ENCODE data around the gene SUCLG2.
A peak's percentile ranks its signal among the peaks of the same experiment; 100 is the strongest.

Gene SUCLG2

GRCh38 chr3:67654099-67654843, at the start of gene SUCLG2:
Gene SUCLG2 (minus strand): TSS chr3:67654612. CDS start chr3:67654586, 26 bp downstream.
- Histone ChIP-seq H4K20me1 (ENCODE audit: insufficient read depth, low read length) (no peaks in the 10 kb centered on the region), H3K4me2 (ENCODE audit: low read depth, low read length) (peak within 1 kb of the TSS; percentile 83), H3K27ac (ENCODE audit: low read length) (peak within 1 kb of the TSS; percentile 76), H3K36me3 (replicated peaks; ENCODE audit: insufficient read depth, low read length) (no peaks in the 10 kb centered on the region), H2AFZ (ENCODE audit: low read length) (peak within 1 kb of the TSS; percentile 94), H3K4me1 (ENCODE audit: low read length) (peaks cover 4% of the 10 kb centered on the region), H3K4me3 (ENCODE audit: low read length) (peak within 1 kb of the TSS; percentile 77), H3F3A (ENCODE audit: insufficient read depth, low read length) (0 out of 2 replicates have a peak, but pooled peaks cover 5% of the 10 kb centered on the region), H3K9me2 (replicated peaks; ENCODE audit: insufficient read depth, low read length) (no peaks in the 10 kb centered on the region), H3K27me3 (replicated peaks; ENCODE audit: insufficient read depth, low read length) (no peaks in the 10 kb centered on the region), H3K79me2 (ENCODE audit: low read length) (peaks cover 45% of the 10 kb centered on the region), H3K9me3 (replicated peaks; ENCODE audit: insufficient read depth, low read length) (no peaks in the 10 kb centered on the region), H3K9ac (ENCODE audit: low read length) (peak within 1 kb of the TSS; percentile 90)
- DNase-seq: peak; percentile 88
- TF ChIP-seq CTCF (IDR thresholded peaks at IDR 0.05; ENCODE audit: low read length) (0 out of 2 replicates have a peak, but pooled peaks have one; percentile 5), EZH2phosphoT487 (IDR thresholded peaks at IDR 0.05; ENCODE audit: low read length) (no peak)

GRCh38 chr3:67700596-67700995, 46.2 kb upstream of the SUCLG2 start:
- no peak overlapping the region for H2AFZ ChIP-seq (ENCODE audit: low read length)
- H3K4me1 ChIP-seq (ENCODE audit: low read length): no peaks in the 10 kb centered on the region
- no peaks in the 10 kb centered on the region for H3K79me2 ChIP-seq (ENCODE audit: low read length)
- no peaks in the 10 kb centered on the region for H3K9me3 ChIP-seq (replicated peaks; ENCODE audit: insufficient read depth, low read length)
- no peak overlapping the region for H3K4me2 ChIP-seq (ENCODE audit: low read depth, low read length)
- H3K36me3 ChIP-seq (replicated peaks; ENCODE audit: insufficient read depth, low read length): no peaks in the 10 kb centered on the region
- no peaks in the 10 kb centered on the region for H3F3A ChIP-seq (ENCODE audit: insufficient read depth, low read length)
- no peak for DNase-seq
- H3K9me2 ChIP-seq (replicated peaks; ENCODE audit: insufficient read depth, low read length): no peaks in the 10 kb centered on the region
- no peaks in the 10 kb centered on the region for H3K27me3 ChIP-seq (replicated peaks; ENCODE audit: insufficient read depth, low read length)
- TF ChIP-seq EZH2phosphoT487 (IDR thresholded peaks at IDR 0.05; ENCODE audit: low read length) (no peak), EZH2 (optimal IDR thresholded peaks at IDR 0.05; ENCODE audit: low read depth, low read length) (no peak), CTCF (IDR thresholded peaks at IDR 0.05; ENCODE audit: low read length) (no peak)
- H3K4me3 ChIP-seq (ENCODE audit: low read length): no peak overlapping the region
- H3K9ac ChIP-seq (ENCODE audit: low read length): no peak overlapping the region
- no peak overlapping the region for H3K27ac ChIP-seq (ENCODE audit: low read length)
- H4K20me1 ChIP-seq (ENCODE audit: insufficient read depth, low read length): no peaks in the 10 kb centered on the region

GRCh38 chr3:67699882-67700281, 45.5 kb upstream of the SUCLG2 start:
- Histone ChIP-seq H3K9me2 (replicated peaks; ENCODE audit: insufficient read depth, low read length) (no peaks in the 10 kb centered on the region), H3K79me2 (ENCODE audit: low read length) (no peaks in the 10 kb centered on the region), H3K9me3 (replicated peaks; ENCODE audit: insufficient read depth, low read length) (no peaks in the 10 kb centered on the region), H2AFZ (ENCODE audit: low read length) (no peak overlapping the region), H4K20me1 (ENCODE audit: insufficient read depth, low read length) (no peaks in the 10 kb centered on the region), H3K27ac (ENCODE audit: low read length) (no peak overlapping the region), H3K9ac (ENCODE audit: low read length) (no peak overlapping the region), H3K4me2 (ENCODE audit: low read depth, low read length) (no peak overlapping the region), H3K4me1 (ENCODE audit: low read length) (no peaks in the 10 kb centered on the region), H3K27me3 (replicated peaks; ENCODE audit: insufficient read depth, low read length) (no peaks in the 10 kb centered on the region), H3K4me3 (ENCODE audit: low read length) (no peak overlapping the region), H3F3A (ENCODE audit: insufficient read depth, low read length) (no peaks in the 10 kb centered on the region), H3K36me3 (replicated peaks; ENCODE audit: insufficient read depth, low read length) (no peaks in the 10 kb centered on the region)
- TF ChIP-seq EZH2 (optimal IDR thresholded peaks at IDR 0.05; ENCODE audit: low read depth, low read length) (no peak), EZH2phosphoT487 (IDR thresholded peaks at IDR 0.05; ENCODE audit: low read length) (no peak), CTCF (IDR thresholded peaks at IDR 0.05; ENCODE audit: low read length) (no peak)
- no peak for DNase-seq

Data from MM.1S (cell line).